Gastrocnemius medialis (tissue), 4 donors: ENCODE data around the gene CBX7.

Source experiments
- CTCF ChIP-seq, 5 experiments: fragments of 450-650 bp in 3 of 5; fragments of 200-600 bp in 2 of 5; sonication (generic) in 2 of 5; IDR thresholded peaks in 4 of 5; conservative IDR thresholded peaks in 1 of 5; 1 replicate in 4 of 5; 2 replicates in 1 of 5; pipeline ENCODE4 v1.5.1; 2016 to 2019; ENCODE audit warnings: antibody characterized with exemption in 5 of 5, mild to moderate bottlenecking in 3 of 5, moderate library complexity in 3 of 5
- POLR2A ChIP-seq, 2 donors: fragments of 450-650 bp; IDR thresholded peaks; one replicate each; pipeline ENCODE4 v1.6.1; 2017; ENCODE audit warnings: antibody characterized with exemption in 2 of 2, mild to moderate bottlenecking in 2 of 2, moderate library complexity in 2 of 2

GRCh38 chr22:39114112-39114511 lies 38.4 kb downstream of the CBX7 start:
- no peak for TF ChIP-seq CTCF (IDR thresholded peaks at IDR 0.05 in 4 of 5, conservative IDR thresholded peaks at IDR 0.05 in 1 of 5)
- no peak for TF ChIP-seq POLR2A (IDR thresholded peaks at IDR 0.05)
